ENCODE data around the gene DGLUCY. TPM values are rescaled to one million over a fixed set of nuclear protein-coding genes. Genes with fewer than 3 reads are reported as not detected.

The DGLUCY gene
- total and polyA plus RNA-seq, 2 experiments from 2014 or later: 82.7 to 90.0 TPM

DNA sequence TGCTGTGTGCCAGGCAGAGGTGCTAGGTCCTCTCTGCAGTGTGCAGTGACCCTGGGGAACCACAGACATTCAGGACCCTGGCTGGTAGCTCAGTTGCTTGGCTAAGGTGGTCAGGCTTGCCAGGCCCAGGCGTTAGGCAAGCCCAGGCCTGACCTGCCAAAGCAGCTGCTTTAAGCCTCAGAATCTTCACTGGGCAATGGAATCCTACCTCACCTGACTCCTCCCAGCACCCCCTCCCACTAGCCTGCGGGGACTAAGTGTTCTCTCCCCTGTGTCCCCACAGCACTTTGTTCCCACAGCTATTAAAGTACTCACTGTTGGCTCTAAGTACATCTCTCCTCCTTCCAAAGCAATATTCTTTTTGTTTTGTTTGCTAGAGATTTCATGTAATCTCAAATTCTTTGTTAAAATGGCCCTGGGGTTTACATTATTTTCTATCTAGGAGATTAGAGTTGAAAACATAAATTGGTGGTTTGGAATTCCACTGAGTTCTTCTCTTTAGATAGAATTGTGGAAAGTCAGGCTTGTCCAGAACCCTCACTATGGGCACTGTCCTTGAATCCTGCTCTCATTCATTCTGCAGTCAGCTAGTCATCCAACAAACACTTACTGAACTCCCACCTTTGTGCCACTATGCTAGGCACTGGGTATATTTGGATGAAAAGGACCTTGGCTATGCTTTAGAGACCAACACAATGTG is 44.4 kb downstream of the DGLUCY start:
- Histone ChIP-seq H3K4me1 (ENCODE audit: low read depth) (peaks cover 3% of the 10 kb centered on the region), H3K9me3 (ENCODE audit: low read depth) (no peaks in the 10 kb centered on the region), H3K4me3 (no peak overlapping the region), H3K27ac (no peak overlapping the region), H3K36me3 (peaks cover 7% of the 10 kb centered on the region), H3K27me3 (no peaks in the 10 kb centered on the region)
- DNase-seq (ENCODE audit: low read depth in 1 of 2, low spot score in 1 of 2): no peak
- TF ChIP-seq CTCF (IDR thresholded peaks at IDR 0.05; ENCODE audit: low read depth, low read length): no peak

DNA sequence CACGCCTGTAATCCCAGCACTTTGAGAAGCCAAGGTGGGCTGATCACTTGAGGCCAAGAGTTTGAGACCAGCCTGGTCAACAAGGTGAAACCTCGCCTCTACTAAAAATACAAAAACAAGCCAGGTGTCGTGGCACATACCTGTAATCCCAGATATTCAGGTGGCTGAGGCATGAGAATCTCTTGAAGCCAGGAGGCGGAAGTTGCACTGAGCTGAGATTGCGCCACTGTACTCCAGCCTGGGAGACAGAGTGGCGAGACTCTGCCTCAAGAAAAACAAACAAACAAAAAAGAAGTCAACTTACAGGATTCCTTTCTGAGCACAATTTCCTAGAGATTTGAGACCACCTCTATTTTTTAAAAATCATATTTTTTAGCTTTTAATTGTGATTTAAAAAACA is 45.3 kb downstream of the DGLUCY start:
- H3K4me3 ChIP-seq: no peak overlapping the region
- no peaks in the 10 kb centered on the region for H3K9me3 ChIP-seq (ENCODE audit: low read depth)
- peaks cover 3% of the 10 kb centered on the region for H3K4me1 ChIP-seq (ENCODE audit: low read depth)
- H3K27me3 ChIP-seq: no peaks in the 10 kb centered on the region
- no peak for DNase-seq (ENCODE audit: low read depth in 1 of 2, low spot score in 1 of 2)
- peaks cover 7% of the 10 kb centered on the region for H3K36me3 ChIP-seq
- no peak for TF ChIP-seq CTCF (IDR thresholded peaks at IDR 0.05; ENCODE audit: low read depth, low read length)
- no peak overlapping the region for H3K27ac ChIP-seq

DNA sequence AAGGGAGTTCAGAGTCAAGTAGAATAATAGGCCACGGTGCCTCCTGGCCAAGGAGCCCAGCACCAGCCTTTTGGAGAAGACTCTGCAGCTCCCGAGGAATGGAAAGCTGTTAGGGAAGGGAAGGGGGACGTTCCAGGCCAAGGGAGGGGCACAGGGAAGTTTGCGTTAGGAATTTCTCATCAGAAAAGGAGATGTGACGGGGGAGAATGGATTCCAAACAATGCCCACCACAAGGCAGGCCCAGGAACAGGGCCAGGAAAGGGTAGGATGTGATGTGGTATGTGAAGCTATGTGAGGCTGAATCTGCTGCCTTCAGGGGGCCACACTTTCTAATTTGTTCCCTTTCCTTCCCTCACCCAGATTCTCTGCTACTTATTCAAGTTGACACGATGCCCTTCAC is 46.0 kb downstream of the DGLUCY start:
- Histone ChIP-seq H3K36me3 (peaks cover 7% of the 10 kb centered on the region), H3K9me3 (ENCODE audit: low read depth) (no peaks in the 10 kb centered on the region), H3K27me3 (no peaks in the 10 kb centered on the region), H3K4me1 (ENCODE audit: low read depth) (peaks cover under 1% of the 10 kb centered on the region), H3K27ac (no peak overlapping the region), H3K4me3 (no peak overlapping the region)
- no peak for DNase-seq (ENCODE audit: low read depth in 1 of 2, low spot score in 1 of 2)
- TF ChIP-seq CTCF (IDR thresholded peaks at IDR 0.05; ENCODE audit: low read depth, low read length): no peak

- peak in 1 of 2 donors; percentile 19 for DNase-seq (ENCODE audit: low read depth in 1 of 2, low spot score in 1 of 2)
- Histone ChIP-seq H3K36me3 (peaks cover 7% of the 10 kb centered on the region), H3K4me1 (ENCODE audit: low read depth) (no peaks in the 10 kb centered on the region), H3K9me3 (ENCODE audit: low read depth) (no peaks in the 10 kb centered on the region), H3K27me3 (no peaks in the 10 kb centered on the region), H3K4me3 (no peak overlapping the region), H3K27ac (no peak overlapping the region)
- TF ChIP-seq CTCF (IDR thresholded peaks at IDR 0.05; ENCODE audit: low read depth, low read length): no peak
These were observed 49.4 kb downstream of the DGLUCY start for GRCh38 chr14:91163316-91163715.

GRCh38 chr14:91164676-91165075 is 50.8 kb downstream of the DGLUCY start:
- H3K4me3 ChIP-seq: no peak overlapping the region
- H3K36me3 ChIP-seq: peaks cover 4% of the 10 kb centered on the region
- H3K4me1 ChIP-seq (ENCODE audit: low read depth): no peaks in the 10 kb centered on the region
- no peaks in the 10 kb centered on the region for H3K9me3 ChIP-seq (ENCODE audit: low read depth)
- DNase-seq (ENCODE audit: low read depth in 1 of 2, low spot score in 1 of 2): no peak
- H3K27ac ChIP-seq: no peak overlapping the region
- H3K27me3 ChIP-seq: no peaks in the 10 kb centered on the region
- no peak for TF ChIP-seq CTCF (IDR thresholded peaks at IDR 0.05; ENCODE audit: low read depth, low read length)
